Subcutaneous adipose tissue (tissue), 4 donors: ENCODE measurements around the gene KCNK7. TPM values are rescaled to one million over a fixed set of nuclear protein-coding genes. Genes with fewer than 3 reads are reported as not detected.

Experiments used
- total RNA-seq, 4 donors: library from RNA; depleted of rRNA; stranded (reverse); fragments of >200 nt; gene quantifications; one replicate each; pipeline ENCODE4 v1.1.0, GENCODE V29; 2016
- TF ChIP-seq, protein P1 (sequence below): fragments of 450-650 bp; IDR thresholded peaks from one replicate; pipeline ENCODE4 v1.5.1; 2016; ENCODE audit warnings: low read depth, mild to moderate bottlenecking, control low read depth, antibody characterized with exemption, moderate library complexity

The KCNK7 gene
- total RNA-seq, 4 donors from 2014 or later, result 0.57 TPM; not detected in 3

GRCh38 chr11:65607614-65608426 lies 12.2 kb upstream of the KCNK7 start:
- TF ChIP-seq, protein P1, sequence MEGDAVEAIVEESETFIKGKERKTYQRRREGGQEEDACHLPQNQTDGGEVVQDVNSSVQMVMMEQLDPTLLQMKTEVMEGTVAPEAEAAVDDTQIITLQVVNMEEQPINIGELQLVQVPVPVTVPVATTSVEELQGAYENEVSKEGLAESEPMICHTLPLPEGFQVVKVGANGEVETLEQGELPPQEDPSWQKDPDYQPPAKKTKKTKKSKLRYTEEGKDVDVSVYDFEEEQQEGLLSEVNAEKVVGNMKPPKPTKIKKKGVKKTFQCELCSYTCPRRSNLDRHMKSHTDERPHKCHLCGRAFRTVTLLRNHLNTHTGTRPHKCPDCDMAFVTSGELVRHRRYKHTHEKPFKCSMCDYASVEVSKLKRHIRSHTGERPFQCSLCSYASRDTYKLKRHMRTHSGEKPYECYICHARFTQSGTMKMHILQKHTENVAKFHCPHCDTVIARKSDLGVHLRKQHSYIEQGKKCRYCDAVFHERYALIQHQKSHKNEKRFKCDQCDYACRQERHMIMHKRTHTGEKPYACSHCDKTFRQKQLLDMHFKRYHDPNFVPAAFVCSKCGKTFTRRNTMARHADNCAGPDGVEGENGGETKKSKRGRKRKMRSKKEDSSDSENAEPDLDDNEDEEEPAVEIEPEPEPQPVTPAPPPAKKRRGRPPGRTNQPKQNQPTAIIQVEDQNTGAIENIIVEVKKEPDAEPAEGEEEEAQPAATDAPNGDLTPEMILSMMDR, result no peak

DNA sequence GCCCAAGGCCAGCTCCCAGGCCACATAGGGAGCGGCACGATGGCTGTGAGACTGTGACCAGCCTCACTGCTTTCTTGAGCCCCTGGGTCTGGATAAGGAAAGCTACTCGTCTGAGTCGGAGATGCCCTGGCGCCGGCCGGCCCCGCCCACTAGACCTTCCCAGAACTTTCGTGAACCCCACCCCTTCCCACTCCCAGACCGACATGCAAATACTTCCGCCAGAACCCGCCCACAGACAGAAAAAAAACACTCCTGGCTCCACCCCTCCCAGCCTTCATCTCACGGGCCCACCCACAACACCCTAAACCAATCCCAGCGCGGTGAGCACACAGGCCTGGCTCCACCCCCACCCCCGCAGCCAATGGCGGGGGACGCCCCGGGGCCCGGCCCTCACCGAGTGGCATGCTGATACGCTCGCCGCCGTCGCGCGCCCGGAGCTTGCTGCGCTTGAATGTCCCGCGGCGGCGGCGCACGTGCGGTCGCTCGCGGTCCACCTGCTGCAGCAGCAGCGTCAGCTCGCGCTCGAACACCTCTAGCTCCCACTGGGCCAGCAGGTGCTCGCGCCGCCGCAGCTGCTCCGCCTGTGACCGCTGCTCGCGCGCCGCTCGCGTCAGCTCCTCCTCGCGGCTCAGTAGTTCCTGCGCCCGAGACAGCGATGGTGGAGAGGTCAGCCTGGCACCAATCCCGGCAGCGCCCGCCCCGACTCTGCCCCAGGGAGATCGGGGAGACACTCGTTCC lies 11.4 kb upstream of the KCNK7 start:
- TF ChIP-seq, protein P1, result no peak

DNA sequence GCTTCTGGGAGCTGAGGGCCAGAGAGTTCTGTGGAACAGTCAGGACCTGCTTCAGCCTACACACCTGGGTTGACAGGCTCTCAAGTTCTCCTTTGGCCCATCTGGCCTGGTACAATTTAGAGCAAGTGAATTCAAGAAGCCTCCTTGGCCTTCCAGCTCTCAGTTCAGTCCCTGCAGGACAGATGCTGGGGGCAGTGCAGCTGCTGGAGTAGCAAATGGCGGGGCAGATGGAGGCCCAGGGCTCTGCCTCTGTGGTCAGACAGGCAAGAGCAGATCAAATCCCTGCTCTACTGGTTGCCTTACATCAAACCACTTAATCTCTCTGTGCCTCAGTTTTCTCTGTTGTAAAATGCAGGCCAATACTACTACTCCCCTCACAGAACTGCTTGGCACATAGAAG lies 8.7 kb upstream of the KCNK7 start:
- TF ChIP-seq, protein P1, result no peak

DNA sequence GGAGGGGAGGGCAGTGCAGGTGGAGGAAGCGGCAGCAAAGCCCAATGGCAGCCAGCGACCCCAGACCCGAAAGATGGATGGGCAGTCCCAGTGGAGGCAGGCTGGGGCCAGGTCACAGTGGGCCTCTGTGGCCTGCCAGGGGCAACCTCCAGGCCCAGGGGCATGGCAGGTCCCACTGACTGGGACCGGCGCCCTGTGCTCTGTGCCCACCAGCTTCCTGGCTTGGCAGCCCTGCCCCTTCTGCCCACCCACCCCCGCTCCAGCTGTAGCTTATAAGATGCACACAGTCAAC lies 4.3 kb upstream of the KCNK7 start:
- TF ChIP-seq, protein P1, result no peak

DNA sequence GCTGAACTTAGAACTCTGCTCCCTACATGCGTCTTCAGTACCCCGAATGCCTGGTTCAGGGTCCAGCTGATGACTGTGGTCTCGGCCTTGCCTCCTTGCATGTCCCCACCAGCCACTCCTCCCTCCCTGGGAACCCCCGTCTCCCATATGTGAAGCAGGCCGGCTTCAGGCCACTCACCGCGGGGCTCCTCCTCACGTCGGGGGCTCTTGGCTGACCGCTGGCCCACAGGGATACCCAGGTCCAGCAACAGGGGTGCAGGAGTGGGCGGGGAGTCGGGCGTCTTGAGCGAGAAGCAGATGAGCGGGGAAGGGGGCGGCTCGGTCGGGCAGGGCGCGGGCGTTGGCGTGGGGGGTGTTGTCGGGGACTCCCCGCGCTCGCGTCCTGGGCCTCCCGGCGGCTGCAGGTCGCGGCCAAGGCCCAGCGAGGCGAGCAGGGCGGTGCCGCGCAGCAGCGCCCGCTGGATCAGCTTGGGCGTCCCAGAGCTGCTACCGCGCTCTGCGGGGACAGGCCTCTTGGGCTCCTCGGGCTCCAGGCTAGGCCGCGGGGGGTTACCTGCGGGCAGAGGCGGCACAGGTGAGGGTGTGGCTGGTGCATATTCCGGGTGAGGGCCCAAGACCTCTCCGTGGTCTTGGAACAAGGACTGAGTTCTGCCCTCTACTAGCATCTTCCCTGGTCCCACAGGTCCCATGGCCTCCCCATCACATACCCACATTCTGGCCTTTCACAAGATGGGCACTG lies 3.8 kb upstream of the KCNK7 start:
- TF ChIP-seq, protein P1, result no peak

DNA sequence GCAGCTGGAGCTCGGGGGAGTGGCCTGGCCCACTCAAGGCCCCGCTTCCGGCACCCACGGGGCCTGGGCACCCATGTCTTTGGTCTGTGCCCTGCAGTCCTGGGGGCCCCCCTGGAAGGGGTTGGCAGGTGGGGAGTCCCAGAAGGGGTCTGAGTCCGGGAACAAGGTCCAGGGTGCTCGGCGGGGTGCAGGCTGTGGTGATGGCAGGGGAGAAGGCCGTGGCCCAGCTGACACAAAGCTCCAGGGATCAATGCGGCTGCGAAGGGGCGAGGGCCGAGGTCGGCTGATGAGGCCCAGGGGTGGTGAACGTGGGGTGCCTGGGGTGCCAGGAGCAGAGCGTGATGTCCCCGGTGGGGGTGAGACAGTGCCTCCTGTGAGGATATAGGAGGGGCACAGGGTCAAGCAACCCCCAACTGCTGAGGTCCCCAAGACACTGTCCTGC lies 2.7 kb upstream of the KCNK7 start:
- TF ChIP-seq, protein P1, result no peak

DNA sequence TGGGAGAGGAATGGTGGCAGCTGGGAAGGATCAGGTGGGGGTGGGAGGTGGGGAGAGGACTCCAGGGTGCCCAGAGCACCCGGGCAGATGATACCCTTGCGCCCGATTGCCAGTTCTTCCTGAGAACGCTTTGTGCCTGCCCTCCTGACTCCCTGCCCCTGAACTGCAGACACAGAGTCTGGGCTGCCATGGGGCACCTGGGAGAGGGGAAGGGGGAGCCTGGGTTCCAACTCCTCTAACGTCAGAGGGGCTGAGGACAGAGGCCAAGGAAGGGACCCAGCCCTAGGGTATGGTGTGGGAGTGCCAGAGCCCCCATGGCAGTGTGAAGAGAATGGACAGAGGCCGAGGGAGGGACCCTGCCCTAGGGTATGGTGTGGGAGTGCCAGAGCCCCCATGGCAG lies 920 bp upstream of the KCNK7 start:
- TF ChIP-seq, protein P1, result no peak
